Neural cell (in vitro differentiated cells): ENCODE data around the gene FRY. TPM values are rescaled to one million over a fixed set of nuclear protein-coding genes. Genes with fewer than 3 reads are reported as not detected.

ENCODE experiments used
- H2AFZ ChIP-seq: fragments of 200-600, 300-800 bp; sonication (generic), shearing (Covaris generic); 2 replicates; pipeline ENCODE4 v1.6.0; 2014; ENCODE audit warnings: low read depth, mild to moderate bottlenecking, antibody characterized with exemption, low read length, moderate library complexity
- H3F3A ChIP-seq: fragments of 200-600 bp; shearing (Covaris generic); 2 replicates; pipeline ENCODE4 v1.6.1; 2016; ENCODE audit warnings: mild to moderate bottlenecking, moderate library complexity, mixed read lengths, antibody characterized with exemption, low read length; ENCODE audit not compliant: insufficient read depth, poor library complexity, severe bottlenecking
- H3K27ac ChIP-seq: fragments of 200-600, 300-800 bp; sonication (generic), shearing (Covaris generic); 2 replicates; pipeline ENCODE4 v1.5.1; 2014; ENCODE audit warnings: mild to moderate bottlenecking, low read length, moderate library complexity
- H3K27me3 ChIP-seq: fragments of 300-800, 200-600 bp; sonication (generic), shearing (Covaris generic); 2 replicates; pipeline ENCODE4 v1.6.0; 2014; ENCODE audit warnings: mild to moderate bottlenecking, low read depth, low read length, moderate library complexity; ENCODE audit not compliant: insufficient read depth
- H3K36me3 ChIP-seq: fragments of 300-800, 200-600 bp; sonication (generic), shearing (Covaris generic); 2 replicates; pipeline ENCODE4 v1.5.1; 2014; ENCODE audit warnings: mild to moderate bottlenecking, antibody characterized with exemption, low read length, moderate library complexity; ENCODE audit not compliant: insufficient read depth
- H3K4me2 ChIP-seq: fragments of 300-800, 200-600 bp; sonication (generic), shearing (Covaris generic); 2 replicates; pipeline ENCODE4 v1.6.0; 2014; ENCODE audit warnings: mild to moderate bottlenecking, low read length
- H3K4me3 ChIP-seq: fragments of 300-800, 200-600 bp; sonication (generic), shearing (Covaris generic); 2 replicates; pipeline ENCODE4 v1.5.1; 2014; ENCODE audit warnings: mild to moderate bottlenecking, low read length, moderate library complexity
- H3K79me2 ChIP-seq: fragments of 200-600 bp; shearing (Covaris generic); replicated peaks from 2 replicates; pipeline ENCODE4 v1.6.0; 2014; ENCODE audit warnings: mild to moderate bottlenecking, low read length, moderate library complexity; ENCODE audit not compliant: insufficient read depth
- H3K9ac ChIP-seq: fragments of 300-800, 200-600 bp; sonication (generic), shearing (Covaris generic); 2 replicates; pipeline ENCODE4 v1.6.1; 2016; ENCODE audit warnings: mild to moderate bottlenecking, low read length, mixed read lengths
- H3K9me2 ChIP-seq: fragments of 200-600 bp; shearing (Covaris generic); 2 replicates; pipeline ENCODE4 v1.6.1; 2016; ENCODE audit warnings: mild to moderate bottlenecking, low read length, mixed read lengths; ENCODE audit not compliant: insufficient read depth
- H3K9me3 ChIP-seq: fragments of 200-600, 300-800 bp; sonication (generic), shearing (Covaris generic); 2 replicates; pipeline ENCODE4 v1.6.1; 2016; ENCODE audit warnings: mild to moderate bottlenecking, mixed run types, low read length, moderate library complexity, mixed read lengths
- H4K20me1 ChIP-seq: fragments of 200-600 bp; shearing (Covaris generic); 2 replicates; pipeline ENCODE4 v1.6.1; 2016; ENCODE audit warnings: mild to moderate bottlenecking, mixed run types; ENCODE audit not compliant: insufficient read depth
- EP300 ChIP-seq: fragments of 450-650 bp; conservative IDR thresholded peaks from 2 replicates; pipeline ENCODE4 v1.6.1; 2014; ENCODE audit warnings: antibody characterized with exemption, mild to moderate bottlenecking, moderate library complexity; ENCODE audit not compliant: poor library complexity, severe bottlenecking
- EZH2 ChIP-seq: fragments of 200-600, 300-800 bp; shearing (Covaris generic), sonication (generic); IDR thresholded peaks from 2 replicates; pipeline ENCODE4 v1.6.1; 2014; ENCODE audit warnings: antibody characterized with exemption, low read length, borderline replicate concordance, mild to moderate bottlenecking; ENCODE audit not compliant: insufficient read depth, poor library complexity, severe bottlenecking
- MXI1 ChIP-seq: fragments of 450-650 bp; conservative IDR thresholded peaks from 2 replicates; pipeline ENCODE4 v1.6.1; 2014; ENCODE audit warnings: antibody characterized with exemption, mild to moderate bottlenecking; ENCODE audit not compliant: poor library complexity, severe bottlenecking
- POLR2AphosphoS5 ChIP-seq: IDR thresholded peaks from 2 replicates; pipeline ENCODE4 v1.6.1; 2012
- RAD21 ChIP-seq: fragments of 450-650 bp; conservative IDR thresholded peaks from 2 replicates; pipeline ENCODE4 v1.6.1; 2014; ENCODE audit warnings: antibody characterized with exemption, mild to moderate bottlenecking, moderate library complexity
- SMC3 ChIP-seq: fragments of 450-650 bp; conservative IDR thresholded peaks from 2 replicates; pipeline ENCODE4 v1.6.1; 2014; ENCODE audit warnings: antibody characterized with exemption, mild to moderate bottlenecking, moderate library complexity; ENCODE audit not compliant: poor library complexity
- TAF1 ChIP-seq: IDR thresholded peaks from 2 replicates; pipeline ENCODE4 v1.6.1; 2012; ENCODE audit warnings: low read depth
- polyA plus RNA-seq: library from polyadenylated mRNA; depleted of rRNA; stranded (reverse); fragments of >200 nt; gene quantifications from 2 replicates; pipeline ENCODE4 v1.2.3, GENCODE V29; 2014
- TF ChIP-seq, protein P1 (sequence below): fragments of 450-650 bp; IDR thresholded peaks from 2 replicates; pipeline ENCODE4 v1.5.1; 2014; ENCODE audit warnings: antibody characterized with exemption, mild to moderate bottlenecking, moderate library complexity; ENCODE audit not compliant: poor library complexity, severe bottlenecking
- TF ChIP-seq, protein P2 (sequence below): IDR thresholded peaks from 2 replicates; pipeline ENCODE4 v1.6.1; 2012; ENCODE audit warnings: borderline replicate concordance

FRY gene
- polyA plus RNA-seq, 1 donor from 2014 or later: 49.3 TPM

DNA sequence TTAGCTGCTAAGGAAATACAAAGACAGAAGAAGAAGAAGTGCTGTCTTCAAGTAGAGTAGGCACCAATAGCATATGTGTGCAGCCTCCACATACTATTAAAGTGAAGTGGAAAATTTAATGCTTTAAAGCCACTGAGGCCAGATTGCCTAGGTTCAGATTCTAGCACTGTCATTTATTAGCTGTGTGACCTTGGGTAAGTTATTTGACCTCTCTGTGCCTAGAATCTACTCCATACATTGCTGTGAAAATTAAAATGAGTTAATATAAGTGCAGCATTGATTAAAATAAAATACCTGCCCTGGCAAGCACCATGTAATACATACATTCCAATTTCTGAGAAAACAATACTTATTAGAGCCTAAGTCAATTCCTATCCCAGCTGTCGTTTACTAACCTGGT lies 110.5 kb downstream of the FRY start:
- Histone ChIP-seq H3K27me3 (no peaks in the 10 kb centered on the region), H3F3A (no peaks in the 10 kb centered on the region), H2AFZ (no peak overlapping the region), H3K9me3 (no peaks in the 10 kb centered on the region), H4K20me1 (no peaks in the 10 kb centered on the region), H3K27ac (no peak overlapping the region), H3K79me2 (no peaks in the 10 kb centered on the region), H3K4me2 (no peak overlapping the region), H3K9me2 (no peaks in the 10 kb centered on the region), H3K36me3 (no peaks in the 10 kb centered on the region), H3K4me3 (no peak overlapping the region), H3K9ac (no peak overlapping the region)
- TF ChIP-seq TAF1 (no peak), SMC3 (no peak), RAD21 (no peak), MXI1 (no peak), EZH2 (no peak), EP300 (no peak), POLR2AphosphoS5 (no peak)
- TF ChIP-seq, protein P1, sequence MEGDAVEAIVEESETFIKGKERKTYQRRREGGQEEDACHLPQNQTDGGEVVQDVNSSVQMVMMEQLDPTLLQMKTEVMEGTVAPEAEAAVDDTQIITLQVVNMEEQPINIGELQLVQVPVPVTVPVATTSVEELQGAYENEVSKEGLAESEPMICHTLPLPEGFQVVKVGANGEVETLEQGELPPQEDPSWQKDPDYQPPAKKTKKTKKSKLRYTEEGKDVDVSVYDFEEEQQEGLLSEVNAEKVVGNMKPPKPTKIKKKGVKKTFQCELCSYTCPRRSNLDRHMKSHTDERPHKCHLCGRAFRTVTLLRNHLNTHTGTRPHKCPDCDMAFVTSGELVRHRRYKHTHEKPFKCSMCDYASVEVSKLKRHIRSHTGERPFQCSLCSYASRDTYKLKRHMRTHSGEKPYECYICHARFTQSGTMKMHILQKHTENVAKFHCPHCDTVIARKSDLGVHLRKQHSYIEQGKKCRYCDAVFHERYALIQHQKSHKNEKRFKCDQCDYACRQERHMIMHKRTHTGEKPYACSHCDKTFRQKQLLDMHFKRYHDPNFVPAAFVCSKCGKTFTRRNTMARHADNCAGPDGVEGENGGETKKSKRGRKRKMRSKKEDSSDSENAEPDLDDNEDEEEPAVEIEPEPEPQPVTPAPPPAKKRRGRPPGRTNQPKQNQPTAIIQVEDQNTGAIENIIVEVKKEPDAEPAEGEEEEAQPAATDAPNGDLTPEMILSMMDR: no peak
- TF ChIP-seq, protein P2, sequence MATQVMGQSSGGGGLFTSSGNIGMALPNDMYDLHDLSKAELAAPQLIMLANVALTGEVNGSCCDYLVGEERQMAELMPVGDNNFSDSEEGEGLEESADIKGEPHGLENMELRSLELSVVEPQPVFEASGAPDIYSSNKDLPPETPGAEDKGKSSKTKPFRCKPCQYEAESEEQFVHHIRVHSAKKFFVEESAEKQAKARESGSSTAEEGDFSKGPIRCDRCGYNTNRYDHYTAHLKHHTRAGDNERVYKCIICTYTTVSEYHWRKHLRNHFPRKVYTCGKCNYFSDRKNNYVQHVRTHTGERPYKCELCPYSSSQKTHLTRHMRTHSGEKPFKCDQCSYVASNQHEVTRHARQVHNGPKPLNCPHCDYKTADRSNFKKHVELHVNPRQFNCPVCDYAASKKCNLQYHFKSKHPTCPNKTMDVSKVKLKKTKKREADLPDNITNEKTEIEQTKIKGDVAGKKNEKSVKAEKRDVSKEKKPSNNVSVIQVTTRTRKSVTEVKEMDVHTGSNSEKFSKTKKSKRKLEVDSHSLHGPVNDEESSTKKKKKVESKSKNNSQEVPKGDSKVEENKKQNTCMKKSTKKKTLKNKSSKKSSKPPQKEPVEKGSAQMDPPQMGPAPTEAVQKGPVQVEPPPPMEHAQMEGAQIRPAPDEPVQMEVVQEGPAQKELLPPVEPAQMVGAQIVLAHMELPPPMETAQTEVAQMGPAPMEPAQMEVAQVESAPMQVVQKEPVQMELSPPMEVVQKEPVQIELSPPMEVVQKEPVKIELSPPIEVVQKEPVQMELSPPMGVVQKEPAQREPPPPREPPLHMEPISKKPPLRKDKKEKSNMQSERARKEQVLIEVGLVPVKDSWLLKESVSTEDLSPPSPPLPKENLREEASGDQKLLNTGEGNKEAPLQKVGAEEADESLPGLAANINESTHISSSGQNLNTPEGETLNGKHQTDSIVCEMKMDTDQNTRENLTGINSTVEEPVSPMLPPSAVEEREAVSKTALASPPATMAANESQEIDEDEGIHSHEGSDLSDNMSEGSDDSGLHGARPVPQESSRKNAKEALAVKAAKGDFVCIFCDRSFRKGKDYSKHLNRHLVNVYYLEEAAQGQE: no peak

DNA sequence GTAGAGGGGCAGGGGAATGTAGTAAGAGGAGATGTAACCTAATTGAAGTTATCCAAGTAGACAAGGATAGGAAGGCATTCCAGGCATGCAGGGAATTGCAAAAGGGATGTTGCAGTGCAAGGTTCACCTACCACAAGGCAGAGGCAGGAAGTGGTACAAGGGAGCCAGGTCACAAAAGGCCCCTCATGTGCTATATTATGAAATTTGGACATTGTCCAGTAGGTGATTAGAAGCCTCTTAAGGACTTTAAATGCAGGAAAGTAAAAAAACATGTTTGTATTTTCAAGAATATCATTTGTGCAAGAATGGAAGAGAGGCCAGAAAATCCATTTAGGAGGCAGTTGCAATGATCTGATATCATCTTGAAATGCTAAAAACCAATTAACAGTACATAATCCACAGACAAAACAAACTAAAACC lies 111.4 kb downstream of the FRY start:
- Histone ChIP-seq H2AFZ (no peak overlapping the region), H3K4me3 (no peak overlapping the region), H3K27me3 (no peaks in the 10 kb centered on the region), H4K20me1 (no peaks in the 10 kb centered on the region), H3K9me3 (no peaks in the 10 kb centered on the region), H3K9ac (no peak overlapping the region), H3K27ac (no peak overlapping the region), H3K36me3 (no peaks in the 10 kb centered on the region), H3K4me2 (no peak overlapping the region), H3K79me2 (no peaks in the 10 kb centered on the region), H3K9me2 (no peaks in the 10 kb centered on the region), H3F3A (no peaks in the 10 kb centered on the region)
- TF ChIP-seq EP300: no peak
- TF ChIP-seq SMC3: no peak
- no peak for TF ChIP-seq TAF1

DNA sequence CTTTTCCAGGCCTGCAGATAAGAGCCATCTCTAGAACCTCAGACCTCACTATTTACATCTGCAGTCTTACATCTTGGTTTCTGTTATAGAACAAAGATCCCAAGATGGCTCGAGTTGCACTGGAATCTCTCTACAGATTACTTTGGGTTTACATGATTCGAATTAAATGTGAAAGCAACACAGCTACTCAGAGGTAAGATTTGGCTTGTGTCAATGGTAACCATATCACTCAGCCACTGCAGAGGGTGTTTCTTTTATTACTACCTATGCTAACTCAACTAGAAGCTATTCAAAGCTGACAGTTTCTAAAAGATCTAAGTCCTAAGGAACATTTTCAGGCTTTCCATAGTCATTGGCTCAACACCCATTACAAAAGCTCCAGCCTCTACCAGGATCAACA lies 115.6 kb downstream of the FRY start:
- Histone ChIP-seq H3K27me3 (no peaks in the 10 kb centered on the region), H3K4me2 (no peak overlapping the region)

More for the DNA sequence above, 115.6 kb downstream of the FRY start:
- no peak overlapping the region for H3K27ac ChIP-seq
- no peaks in the 10 kb centered on the region for H3K9me3 ChIP-seq
- H3K36me3 ChIP-seq: peaks cover 10% of the 10 kb centered on the region
- no peaks in the 10 kb centered on the region for H3K79me2 ChIP-seq
- H3K9me2 ChIP-seq: no peaks in the 10 kb centered on the region
- no peaks in the 10 kb centered on the region for H4K20me1 ChIP-seq
- TF ChIP-seq EP300 (no peak), POLR2AphosphoS5 (no peak), MXI1 (no peak), TAF1 (no peak), EZH2 (no peak), SMC3 (no peak), RAD21 (no peak)
- TF ChIP-seq, protein P2: no peak
- TF ChIP-seq, protein P1: no peak
- H2AFZ ChIP-seq: no peak overlapping the region
- H3K4me3 ChIP-seq: no peak overlapping the region
- no peaks in the 10 kb centered on the region for H3F3A ChIP-seq
- H3K9ac ChIP-seq: no peak overlapping the region
